Osteoblast (primary cell): ENCODE results near the gene PLXNA2. TPM values are rescaled to one million over a fixed set of nuclear protein-coding genes. Genes with fewer than 3 reads are reported as not detected.
A peak's percentile ranks its signal among the peaks of the same experiment; 100 is the strongest.

ENCODE experiments used
- DNase-seq: peaks from one replicate; pipeline ENCODE4 v3.0.0; 2011; ENCODE audit warnings: low spot score, mixed read lengths; ENCODE audit not compliant: insufficient read length; ENCODE audit errors: missing footprints
- H2AFZ ChIP-seq: 2 replicates; pipeline ENCODE4 v1.6.0; 2011; ENCODE audit warnings: mild to moderate bottlenecking, low read length
- H3K27ac ChIP-seq: 2 replicates; pipeline ENCODE4 v1.5.1; 2011; ENCODE audit warnings: mild to moderate bottlenecking, low read depth, low read length, moderate library complexity
- H3K27me3 ChIP-seq: 2 replicates; pipeline ENCODE4 v1.6.0; 2012; ENCODE audit warnings: mild to moderate bottlenecking, control low read depth, inconsistent platforms, low read length, moderate library complexity; ENCODE audit not compliant: insufficient read depth
- H3K36me3 ChIP-seq: 2 replicates; pipeline ENCODE4 v1.5.1; 2011; ENCODE audit warnings: mild to moderate bottlenecking, low read length, control low read depth, moderate library complexity; ENCODE audit not compliant: insufficient read depth
- H3K4me1 ChIP-seq: 2 replicates; pipeline ENCODE4 v1.5.1; 2011; ENCODE audit warnings: mild to moderate bottlenecking, low read length, control low read depth, moderate library complexity; ENCODE audit not compliant: insufficient read depth
- H3K4me2 ChIP-seq: 2 replicates; pipeline ENCODE4 v1.6.0; 2011; ENCODE audit warnings: mild to moderate bottlenecking, low read length; ENCODE audit not compliant: insufficient read depth
- H3K4me3 ChIP-seq: fragments of 200-600 bp; sonication (generic); 3 replicates; pipeline ENCODE4 v1.5.1; 2012; ENCODE audit warnings: mild to moderate bottlenecking, low read length, inconsistent platforms; ENCODE audit not compliant: insufficient read depth
- H3K79me2 ChIP-seq: 2 replicates; pipeline ENCODE4 v1.6.0; 2012; ENCODE audit warnings: mild to moderate bottlenecking, low read length, control low read depth, inconsistent platforms; ENCODE audit not compliant: insufficient read depth
- H3K9me3 ChIP-seq: 2 replicates; pipeline ENCODE4 v1.5.1; 2011; ENCODE audit warnings: low read depth, low read length, control low read depth
- H4K20me1 ChIP-seq: 2 replicates; pipeline ENCODE4 v1.6.0; 2012; ENCODE audit warnings: mild to moderate bottlenecking, low read length, control low read depth; ENCODE audit not compliant: insufficient read depth
- total RNA-seq: library from RNA; depleted of rRNA; stranded (reverse); fragments of >200 nt; gene quantifications from 2 replicates; pipeline ENCODE4 v1.2.3, GENCODE V29; 2012
- TF ChIP-seq, protein P1 (sequence below): IDR thresholded peaks from 2 replicates; pipeline ENCODE4 v1.5.1; 2011; ENCODE audit warnings: mild to moderate bottlenecking, low read depth, low read length, moderate library complexity; ENCODE audit errors: extremely low read depth

The PLXNA2 gene
- total RNA-seq, 1 donor, result 3.3 TPM

DNA sequence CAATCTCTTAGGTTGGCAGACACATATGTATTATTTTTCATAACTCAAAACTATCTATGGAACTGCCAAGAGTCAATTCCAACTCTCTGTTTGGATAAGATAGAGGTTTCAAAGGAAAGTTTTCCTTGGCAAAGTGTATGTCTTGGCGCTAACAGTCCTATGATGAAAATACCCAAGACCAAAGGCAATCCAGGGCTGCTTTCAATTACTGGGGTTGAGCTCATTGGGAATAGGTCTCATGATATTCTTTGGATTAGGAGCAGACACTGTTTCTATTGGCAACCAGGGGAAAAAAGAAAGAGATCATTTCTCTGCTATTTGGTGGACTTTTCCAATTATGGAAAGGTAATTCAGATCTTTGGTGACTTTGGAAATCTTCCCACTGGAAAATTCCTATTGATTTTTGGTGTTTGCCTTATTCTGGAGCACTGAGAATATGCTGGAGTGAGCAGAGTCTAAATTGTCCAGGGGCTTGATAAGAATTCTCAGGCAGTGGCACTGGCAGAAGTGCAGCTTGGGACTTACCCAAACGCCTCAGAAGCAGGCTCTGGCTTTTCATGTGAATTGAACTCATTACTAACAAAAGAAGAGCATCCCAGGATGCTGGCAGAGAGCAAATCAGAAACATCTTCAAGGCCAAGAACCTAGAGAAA, 20.4 kb upstream of the PLXNA2 start:
- H3K27ac ChIP-seq, result no peak overlapping the region
- no peak for DNase-seq
- H3K79me2 ChIP-seq, result no peaks in the 10 kb centered on the region
- peaks cover 32% of the 10 kb centered on the region for H3K27me3 ChIP-seq
- no peaks in the 10 kb centered on the region for H3K36me3 ChIP-seq
- H3K4me2 ChIP-seq, result no peak overlapping the region
- no peak overlapping the region for H2AFZ ChIP-seq
- H3K9me3 ChIP-seq, result peaks cover 3% of the 10 kb centered on the region
- no peaks in the 10 kb centered on the region for H3K4me1 ChIP-seq
- no peaks in the 10 kb centered on the region for H4K20me1 ChIP-seq
- H3K4me3 ChIP-seq, result no peak overlapping the region
- TF ChIP-seq, protein P1, sequence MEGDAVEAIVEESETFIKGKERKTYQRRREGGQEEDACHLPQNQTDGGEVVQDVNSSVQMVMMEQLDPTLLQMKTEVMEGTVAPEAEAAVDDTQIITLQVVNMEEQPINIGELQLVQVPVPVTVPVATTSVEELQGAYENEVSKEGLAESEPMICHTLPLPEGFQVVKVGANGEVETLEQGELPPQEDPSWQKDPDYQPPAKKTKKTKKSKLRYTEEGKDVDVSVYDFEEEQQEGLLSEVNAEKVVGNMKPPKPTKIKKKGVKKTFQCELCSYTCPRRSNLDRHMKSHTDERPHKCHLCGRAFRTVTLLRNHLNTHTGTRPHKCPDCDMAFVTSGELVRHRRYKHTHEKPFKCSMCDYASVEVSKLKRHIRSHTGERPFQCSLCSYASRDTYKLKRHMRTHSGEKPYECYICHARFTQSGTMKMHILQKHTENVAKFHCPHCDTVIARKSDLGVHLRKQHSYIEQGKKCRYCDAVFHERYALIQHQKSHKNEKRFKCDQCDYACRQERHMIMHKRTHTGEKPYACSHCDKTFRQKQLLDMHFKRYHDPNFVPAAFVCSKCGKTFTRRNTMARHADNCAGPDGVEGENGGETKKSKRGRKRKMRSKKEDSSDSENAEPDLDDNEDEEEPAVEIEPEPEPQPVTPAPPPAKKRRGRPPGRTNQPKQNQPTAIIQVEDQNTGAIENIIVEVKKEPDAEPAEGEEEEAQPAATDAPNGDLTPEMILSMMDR, result no peak

GRCh38 chr1:208261874-208262273, 17.7 kb upstream of the PLXNA2 start:
- no peak overlapping the region for H2AFZ ChIP-seq
- DNase-seq, result no peak
- no peak overlapping the region for H3K4me3 ChIP-seq
- no peaks in the 10 kb centered on the region for H3K79me2 ChIP-seq
- H3K4me1 ChIP-seq, result no peaks in the 10 kb centered on the region
- TF ChIP-seq, protein P1, result no peak
- no peaks in the 10 kb centered on the region for H4K20me1 ChIP-seq
- peaks cover 3% of the 10 kb centered on the region for H3K9me3 ChIP-seq
- peaks cover 24% of the 10 kb centered on the region for H3K27me3 ChIP-seq
- H3K36me3 ChIP-seq, result no peaks in the 10 kb centered on the region
- H3K4me2 ChIP-seq, result no peak overlapping the region
- no peak overlapping the region for H3K27ac ChIP-seq

DNA sequence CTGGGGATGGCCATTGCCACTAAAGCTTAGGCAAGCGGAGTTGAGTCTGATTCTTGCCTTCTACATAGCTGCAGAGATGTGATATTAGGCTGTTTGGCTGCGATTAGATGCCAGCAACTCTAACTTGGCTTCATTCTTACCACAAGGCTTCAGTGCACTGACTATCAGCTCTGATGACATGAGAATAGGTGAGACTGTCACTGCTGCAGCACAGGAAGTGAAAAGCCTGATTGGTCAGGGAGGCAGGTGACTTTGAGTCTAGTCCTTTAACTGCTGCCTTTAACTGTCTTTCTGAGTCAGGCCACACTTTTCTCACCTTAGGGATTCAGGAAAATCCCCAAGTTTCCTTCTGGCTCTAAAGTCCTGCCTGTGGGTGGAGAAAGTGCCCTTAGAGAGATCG, 14.1 kb upstream of the PLXNA2 start:
- Histone ChIP-seq H3K36me3 (no peaks in the 10 kb centered on the region), H3K27ac (no peak overlapping the region), H3K27me3 (peaks cover 28% of the 10 kb centered on the region), H3K4me3 (no peak overlapping the region), H3K79me2 (no peaks in the 10 kb centered on the region), H2AFZ (no peak overlapping the region), H3K9me3 (peaks cover 3% of the 10 kb centered on the region), H3K4me2 (no peak overlapping the region), H3K4me1 (peaks cover 21% of the 10 kb centered on the region), H4K20me1 (no peaks in the 10 kb centered on the region)
- TF ChIP-seq, protein P1, result no peak
- DNase-seq, result peak; percentile 43

- Histone ChIP-seq H3K4me3 (no peak overlapping the region), H3K4me2 (no peak overlapping the region), H3K27ac (no peak overlapping the region), H3K4me1 (peaks cover 21% of the 10 kb centered on the region), H3K36me3 (no peaks in the 10 kb centered on the region), H3K27me3 (peaks cover 31% of the 10 kb centered on the region), H4K20me1 (no peaks in the 10 kb centered on the region), H3K79me2 (no peaks in the 10 kb centered on the region), H3K9me3 (peaks cover 3% of the 10 kb centered on the region), H2AFZ (no peak overlapping the region)
- TF ChIP-seq, protein P1, result no peak
- DNase-seq, result no peak
Observed at GRCh38 chr1:208257351-208257750, 13.2 kb upstream of the PLXNA2 start.
